ENCODE results near the gene PREX1.

Gene PREX1

DNA sequence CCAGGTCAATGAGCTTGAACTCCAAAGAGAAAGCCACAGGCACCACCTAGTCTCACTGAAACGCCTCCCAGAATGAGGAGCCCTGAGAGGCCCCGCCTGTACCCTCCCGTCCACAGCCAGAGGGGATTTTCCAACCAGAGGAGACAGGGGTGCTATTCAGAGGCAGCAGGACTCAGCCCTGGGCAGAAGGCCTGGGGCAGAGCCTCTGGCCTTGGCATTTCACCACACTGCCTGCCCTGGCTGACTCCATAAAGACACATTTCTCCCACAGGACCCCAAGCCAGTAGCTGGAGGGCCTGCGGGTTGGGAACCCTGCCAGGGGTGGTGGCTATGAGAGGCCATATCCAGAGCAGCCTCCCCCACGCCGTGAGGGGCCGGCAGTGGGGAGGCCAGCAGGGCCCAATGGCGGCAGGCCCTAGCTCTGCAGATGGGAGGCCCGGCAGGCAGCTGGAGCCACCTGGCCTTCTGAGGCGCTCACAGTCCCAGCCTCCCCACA, 159.3 kb downstream of the PREX1 start:
- in situ Hi-C loops (cut with MboI; ENCODE audit: low sequenced_read_pairs), result loop anchor here (25.0 kb wide), 1 partner anchor 244 kb away; the partner anchor contains the start of gene ARFGEF2

DNA sequence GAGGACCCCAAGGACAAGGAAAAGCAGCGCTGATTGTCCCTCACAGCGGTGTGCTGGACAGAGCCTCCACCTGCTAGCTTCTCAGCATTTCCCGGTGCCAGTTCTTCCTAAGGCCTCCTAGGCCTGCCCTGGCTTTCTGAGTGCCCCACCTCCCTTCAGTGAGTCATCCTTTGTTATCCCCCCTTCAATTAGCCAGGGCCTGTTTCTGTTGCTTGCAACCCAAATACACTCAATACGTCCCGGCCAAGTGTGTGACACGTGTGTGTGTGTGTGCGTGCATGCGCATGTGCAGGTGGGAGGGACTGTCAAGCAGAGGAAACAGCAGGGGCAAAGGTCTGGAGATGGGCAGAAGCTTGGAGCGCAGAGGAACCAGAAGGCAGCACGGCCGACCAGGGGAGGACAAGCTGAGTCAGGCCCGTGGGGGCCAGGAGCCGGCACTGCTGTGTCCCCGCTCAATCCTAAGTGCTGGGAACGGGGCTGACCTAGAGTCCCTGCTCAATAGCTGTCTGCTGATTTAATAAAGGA, 159.8 kb downstream of the PREX1 start:
- in situ Hi-C loops (cut with MboI; ENCODE audit: low sequenced_read_pairs), result loop anchor here (25.0 kb wide), 1 partner anchor 244 kb away; the partner anchor contains the start of gene ARFGEF2

DNA sequence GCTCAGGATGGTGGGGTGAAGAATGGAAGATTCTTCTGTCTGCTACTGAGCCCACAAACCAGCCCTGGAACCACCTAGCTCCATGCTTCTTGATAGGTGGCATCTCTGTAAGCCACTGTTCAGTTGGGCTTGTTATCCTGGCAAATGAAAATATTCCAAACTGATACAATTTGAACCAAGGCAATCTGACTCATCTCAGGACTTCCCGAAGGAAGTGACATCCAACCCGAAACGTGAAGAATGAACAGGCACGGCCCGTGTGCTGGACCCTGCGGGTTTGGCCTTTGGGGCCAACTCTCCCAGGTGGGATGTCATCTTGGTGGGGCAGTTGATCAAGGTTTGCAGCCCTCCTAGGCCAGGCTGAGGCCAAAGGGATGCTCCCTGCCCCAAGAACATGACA, 160.3 kb downstream of the PREX1 start:
- in situ Hi-C loops (cut with MboI; ENCODE audit: low sequenced_read_pairs), result loop anchor here (25.0 kb wide), 1 partner anchor 245 kb away; the partner anchor contains the start of gene ARFGEF2

DNA sequence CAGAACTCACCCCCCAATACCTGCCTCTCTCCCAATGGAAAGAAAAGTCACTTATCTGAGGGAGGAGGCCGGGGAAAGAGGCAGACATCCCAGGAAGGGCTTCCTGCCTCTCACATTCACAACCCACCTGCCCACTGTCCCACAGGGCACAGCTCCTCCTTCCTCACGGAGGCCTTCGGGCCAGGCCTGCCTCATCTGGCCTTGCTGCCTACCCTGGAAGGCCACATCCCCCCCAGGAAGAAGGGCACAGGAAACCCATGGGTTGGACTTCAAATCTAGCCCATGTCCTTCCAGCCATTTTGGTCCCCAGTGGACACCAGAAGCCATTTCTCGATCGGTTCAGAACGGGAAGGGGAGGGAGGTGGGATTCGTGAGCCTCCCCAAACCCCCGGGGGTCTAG, 162.0 kb downstream of the PREX1 start:
- in situ Hi-C loops (cut with MboI; ENCODE audit: low sequenced_read_pairs), result loop anchor here (25.0 kb wide), 1 partner anchor 247 kb away; the partner anchor contains the start of gene ARFGEF2

DNA sequence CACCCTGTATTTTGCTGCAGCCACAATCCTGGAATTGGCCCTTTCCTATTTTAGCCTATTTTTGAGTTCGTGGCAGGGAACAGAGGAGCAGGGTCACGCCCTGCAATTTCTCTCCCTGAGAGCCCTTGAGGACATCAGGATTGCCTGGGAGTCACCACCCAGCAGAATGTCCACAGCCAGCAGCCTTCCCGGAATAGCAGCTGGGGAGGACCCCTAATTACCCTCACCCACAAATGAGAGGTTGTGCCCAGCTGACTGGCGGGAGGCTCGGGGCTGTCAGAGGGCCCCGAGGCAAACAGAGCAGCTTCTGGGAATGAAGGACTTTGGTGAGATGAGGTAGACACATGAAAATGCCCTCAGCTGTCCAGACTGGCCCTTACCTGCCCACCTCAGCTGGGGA, 165.1 kb downstream of the PREX1 start:
- in situ Hi-C loops (cut with MboI; ENCODE audit: low sequenced_read_pairs), result loop anchor here (25.0 kb wide), 1 partner anchor 250 kb away; the partner anchor contains the start of gene ARFGEF2

DNA sequence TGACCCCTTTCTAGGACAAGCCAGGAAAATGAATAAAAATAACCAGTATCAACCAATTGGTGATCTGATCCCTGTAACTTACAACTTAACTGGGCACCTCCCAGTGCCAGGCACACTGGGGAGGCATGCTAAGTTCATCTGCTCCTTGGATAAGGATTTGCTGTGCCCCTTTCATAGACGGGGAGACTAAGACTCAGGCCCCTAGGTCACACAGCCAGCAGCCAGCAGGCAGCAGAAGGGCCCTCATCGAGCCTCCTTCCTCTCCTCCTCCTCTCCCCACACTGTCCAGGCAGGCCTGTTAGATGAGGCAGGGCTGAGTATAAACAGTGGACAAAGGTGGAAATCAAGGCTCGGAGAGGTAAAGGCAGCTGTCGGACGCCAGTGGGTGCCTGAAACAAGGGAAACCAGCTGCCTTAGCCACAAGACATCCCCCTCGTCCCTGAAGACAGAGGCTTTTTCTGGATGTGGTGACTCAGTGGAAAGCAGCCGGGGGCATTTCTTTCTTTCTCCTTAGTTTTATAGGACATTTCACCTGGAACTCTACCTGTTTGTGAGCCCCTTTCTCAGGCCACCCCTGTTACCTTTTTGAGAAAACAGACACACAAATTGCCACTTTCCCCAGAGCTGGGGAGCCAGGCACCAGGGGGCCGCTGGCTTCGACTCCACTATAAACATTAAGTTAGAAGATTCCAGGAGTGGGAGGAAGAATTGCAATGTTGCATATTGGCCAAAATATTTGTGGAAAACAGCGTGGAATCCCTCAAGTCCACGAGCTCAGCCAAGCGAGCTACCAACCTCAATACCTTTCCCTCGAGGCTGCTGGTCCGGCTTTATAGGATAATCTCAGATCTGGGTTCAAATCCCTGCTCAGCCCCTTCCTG, 166.0 kb downstream of the PREX1 start:
- in situ Hi-C loops (cut with MboI; ENCODE audit: low sequenced_read_pairs), result loop anchor here (25.0 kb wide), 1 partner anchor 250 kb away; the partner anchor contains the start of gene ARFGEF2

DNA sequence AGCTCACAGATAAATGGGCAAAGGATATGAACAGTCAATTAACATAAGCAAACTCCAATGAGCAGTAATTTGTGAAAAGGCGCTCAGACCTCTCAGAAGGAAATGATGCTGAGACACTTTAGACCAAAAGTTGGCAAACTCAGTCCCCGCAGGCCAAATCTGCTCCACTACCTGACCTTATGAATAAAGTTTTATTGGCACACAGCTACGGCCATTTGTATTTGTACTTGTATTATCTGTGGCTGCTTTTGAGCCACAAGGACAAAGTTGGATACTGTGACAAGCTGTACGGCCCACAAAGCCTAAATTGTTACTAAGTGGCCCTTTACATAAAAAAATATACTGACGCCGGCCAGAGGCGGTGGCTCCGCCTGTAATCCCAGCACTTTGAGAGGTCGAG, 167.0 kb downstream of the PREX1 start:
- in situ Hi-C loops (cut with MboI; ENCODE audit: low sequenced_read_pairs), result loop anchor here (25.0 kb wide), 1 partner anchor 252 kb away; the partner anchor contains the start of gene ARFGEF2

DNA sequence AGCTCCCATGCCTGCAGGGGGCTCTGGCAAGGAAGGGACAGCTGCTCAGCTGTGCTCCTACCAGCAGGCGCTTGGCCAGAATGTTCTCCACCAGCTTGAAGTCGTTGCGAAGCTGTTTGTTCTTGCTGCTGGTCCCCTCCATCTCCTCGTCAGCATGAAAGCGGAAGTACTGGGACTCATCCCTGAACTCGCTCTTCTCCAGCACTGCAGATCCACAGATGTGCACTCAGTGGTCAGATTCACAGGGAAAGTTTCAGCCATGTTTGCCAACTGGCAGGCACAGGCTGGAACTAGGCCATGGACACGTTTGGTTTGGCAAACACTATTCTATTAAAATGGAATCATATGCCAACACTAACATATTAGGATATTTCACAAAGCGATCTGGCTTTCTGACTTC, 167.9 kb downstream of the PREX1 start:
- in situ Hi-C loops (cut with MboI; ENCODE audit: low sequenced_read_pairs), result loop anchor here (25.0 kb wide), 1 partner anchor 252 kb away; the partner anchor contains the start of gene ARFGEF2

DNA sequence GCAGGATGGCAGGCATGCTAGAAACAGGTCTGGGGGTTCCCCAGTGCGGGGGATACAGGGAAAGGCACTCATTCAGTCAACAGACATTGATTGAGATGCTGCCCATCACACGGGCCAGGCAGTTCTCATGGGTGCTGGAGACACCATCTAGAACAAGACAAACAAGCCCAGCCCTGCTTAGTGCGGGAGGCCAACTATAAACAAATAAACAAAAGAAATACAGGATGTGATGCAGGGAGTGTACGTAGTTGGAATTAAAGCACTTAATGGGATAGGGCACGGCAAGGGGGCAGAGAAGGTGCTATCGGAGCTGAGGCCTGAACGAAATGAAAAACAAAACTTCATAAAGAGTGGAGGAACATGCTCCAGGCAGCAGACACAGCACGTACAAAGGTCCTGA, 169.3 kb downstream of the PREX1 start:
- in situ Hi-C loops (cut with MboI; ENCODE audit: low sequenced_read_pairs), result loop anchor here (25.0 kb wide), 1 partner anchor 254 kb away; the partner anchor contains the start of gene ARFGEF2

DNA sequence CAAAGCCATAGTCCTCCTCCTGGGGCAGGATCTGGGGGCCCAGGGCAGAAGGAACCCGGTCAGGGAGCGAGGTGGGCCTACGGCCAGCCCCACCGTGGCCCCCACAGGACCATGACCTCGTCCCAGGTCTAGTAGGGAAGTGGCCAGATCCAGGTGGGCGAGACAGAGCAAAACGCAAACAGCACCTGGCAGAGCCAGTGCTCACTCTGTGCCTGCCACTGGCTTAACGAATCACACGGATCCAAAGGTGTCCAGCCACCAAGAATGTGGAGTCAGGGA, 169.7 kb downstream of the PREX1 start:
- in situ Hi-C loops (cut with MboI; ENCODE audit: low sequenced_read_pairs), result loop anchor here (25.0 kb wide), 1 partner anchor 254 kb away; the partner anchor contains the start of gene ARFGEF2

DNA sequence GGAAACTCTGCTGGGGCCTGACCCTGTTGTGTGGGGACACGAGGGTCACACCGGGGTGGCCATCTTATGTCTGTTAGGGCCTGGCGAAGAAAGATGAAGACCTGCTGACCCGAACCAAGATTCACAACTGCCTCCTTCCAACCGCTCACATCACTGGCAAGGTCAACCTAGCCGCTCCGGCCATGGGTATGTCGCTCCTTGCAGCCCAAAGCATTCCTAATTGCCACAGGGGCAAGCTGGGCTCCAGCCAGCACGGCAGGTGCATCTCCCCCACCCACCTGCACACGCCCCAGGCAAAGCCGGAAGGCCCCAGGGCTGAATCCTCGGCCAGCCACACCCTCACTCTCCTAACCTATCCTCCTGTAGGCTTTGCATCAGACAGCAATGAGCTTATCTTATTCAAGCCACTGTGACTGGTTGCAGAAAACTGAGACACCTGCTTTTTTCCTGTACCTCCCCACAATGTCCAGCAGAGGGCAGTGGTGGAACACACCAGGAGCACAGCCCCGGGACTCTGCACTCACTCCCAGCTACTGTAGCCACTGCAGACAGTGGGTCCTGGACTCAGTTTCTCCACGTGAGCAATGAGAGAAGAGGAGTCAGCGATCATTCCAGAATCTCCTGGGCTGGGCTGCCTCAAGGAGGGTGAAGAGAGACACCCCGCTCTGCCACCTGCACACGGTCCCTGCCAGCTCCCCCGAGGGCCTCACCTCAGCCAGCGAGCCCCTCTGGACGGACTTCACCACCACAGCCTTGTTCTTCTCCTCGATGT, 170.2 kb downstream of the PREX1 start:
- in situ Hi-C loops (cut with MboI; ENCODE audit: low sequenced_read_pairs), result loop anchor here (25.0 kb wide), 1 partner anchor 255 kb away; the partner anchor contains the start of gene ARFGEF2

DNA sequence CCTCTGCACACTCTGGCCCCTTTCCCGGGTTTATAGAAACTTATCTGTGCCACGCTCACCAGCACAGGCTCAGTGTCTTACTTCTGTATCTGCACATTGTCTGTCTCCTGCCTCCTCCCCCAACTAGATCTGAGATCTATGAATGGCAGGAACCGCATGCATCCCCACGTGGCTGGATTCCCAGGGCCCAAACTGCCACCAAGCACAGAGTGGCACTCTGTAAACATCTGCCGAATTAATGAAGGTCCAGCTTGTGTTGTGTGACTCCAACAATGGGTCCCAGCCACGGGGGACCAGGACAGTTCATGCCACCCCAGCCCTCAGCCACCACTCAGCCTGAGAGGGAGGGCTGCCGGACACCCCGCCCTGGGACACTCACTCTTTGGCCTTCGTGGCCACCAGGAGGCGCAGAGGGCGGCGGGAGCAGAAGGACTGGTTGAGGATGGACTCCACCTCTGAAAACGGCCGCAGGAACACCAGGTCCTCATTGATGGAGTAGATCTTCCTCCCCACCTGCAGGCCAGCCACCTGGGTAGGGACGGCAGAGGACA, 171.1 kb downstream of the PREX1 start:
- in situ Hi-C loops (cut with MboI; ENCODE audit: low sequenced_read_pairs), result loop anchor here (25.0 kb wide), 1 partner anchor 256 kb away; the partner anchor contains the start of gene ARFGEF2

DNA sequence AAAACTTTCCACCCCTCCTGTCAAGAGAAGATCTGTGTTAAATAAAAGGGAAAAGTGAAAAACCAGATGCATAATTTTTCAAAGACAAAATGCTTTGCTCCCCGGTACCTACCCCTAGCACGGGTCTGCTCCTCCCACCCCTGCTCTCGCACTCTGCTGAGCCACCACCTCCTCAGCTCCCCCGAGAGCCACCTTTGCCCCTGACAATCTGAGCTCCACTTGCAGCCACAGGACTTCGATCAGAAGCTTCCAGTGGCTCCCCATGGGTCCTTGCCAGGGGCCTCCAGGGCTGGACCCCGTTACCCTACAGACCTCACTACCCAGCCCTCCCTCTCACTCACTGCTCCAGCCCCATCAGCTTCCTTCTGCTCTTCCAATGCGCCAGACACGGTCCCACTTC, 171.7 kb downstream of the PREX1 start:
- in situ Hi-C loops (cut with MboI; ENCODE audit: low sequenced_read_pairs), result loop anchor here (25.0 kb wide), 1 partner anchor 256 kb away; the partner anchor contains the start of gene ARFGEF2

DNA sequence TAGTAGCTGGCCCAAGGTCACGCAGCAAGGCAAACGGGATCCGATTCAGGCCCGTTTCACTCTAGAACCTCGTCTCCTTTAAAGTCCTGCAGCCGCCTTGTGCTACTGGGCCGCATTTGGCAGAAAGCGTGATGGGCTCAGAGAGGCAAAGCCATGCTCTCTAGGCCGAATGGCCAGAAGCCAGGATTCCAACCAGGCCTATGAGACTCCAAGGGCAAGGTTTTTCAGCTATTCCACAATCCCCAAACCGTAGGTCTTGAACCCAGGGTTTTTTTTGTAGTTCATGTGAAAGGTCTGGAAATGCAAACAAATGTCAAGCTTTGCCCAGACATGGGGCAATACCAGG, 174.1 kb downstream of the PREX1 start:
- in situ Hi-C loops (cut with MboI; ENCODE audit: low sequenced_read_pairs), result loop anchor here (25.0 kb wide), 1 partner anchor 259 kb away; the partner anchor contains the start of gene ARFGEF2

DNA sequence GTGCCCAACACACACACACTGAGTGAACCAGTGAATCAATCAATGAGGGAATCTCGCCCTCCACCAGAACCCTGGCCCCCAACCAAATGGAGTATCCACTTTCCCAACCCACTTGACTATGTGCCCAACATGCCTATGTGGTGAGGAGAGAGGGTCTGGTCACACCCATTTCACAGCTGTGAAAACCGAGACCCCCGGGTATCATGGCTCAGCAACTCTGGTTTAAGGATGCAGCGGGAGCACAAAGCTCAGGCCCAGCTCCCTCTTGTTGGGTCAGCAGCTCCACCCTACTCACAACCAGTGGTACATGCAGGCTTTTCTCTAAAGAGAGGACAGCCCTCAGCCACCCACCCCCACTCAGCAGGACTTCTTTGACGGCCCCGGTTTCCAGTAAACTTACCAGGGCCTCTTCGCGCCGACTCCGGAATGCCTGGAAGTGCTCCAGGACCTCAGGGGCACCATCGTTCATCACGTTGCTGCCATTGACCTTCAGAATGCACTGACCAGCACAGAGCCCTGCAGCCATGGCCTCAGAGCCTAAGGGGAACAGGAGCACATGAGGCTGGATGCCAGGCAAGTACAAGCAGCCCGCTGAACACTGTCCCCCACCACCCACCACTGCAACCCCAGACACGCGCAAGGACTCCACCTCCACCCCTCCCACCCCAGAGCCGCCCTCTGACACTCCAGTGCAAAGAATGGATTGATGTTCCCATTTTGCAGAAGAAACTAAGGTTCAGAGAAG, 174.7 kb downstream of the PREX1 start:
- in situ Hi-C loops (cut with MboI; ENCODE audit: low sequenced_read_pairs), result loop anchor here (25.0 kb wide), 1 partner anchor 259 kb away; the partner anchor contains the start of gene ARFGEF2

DNA sequence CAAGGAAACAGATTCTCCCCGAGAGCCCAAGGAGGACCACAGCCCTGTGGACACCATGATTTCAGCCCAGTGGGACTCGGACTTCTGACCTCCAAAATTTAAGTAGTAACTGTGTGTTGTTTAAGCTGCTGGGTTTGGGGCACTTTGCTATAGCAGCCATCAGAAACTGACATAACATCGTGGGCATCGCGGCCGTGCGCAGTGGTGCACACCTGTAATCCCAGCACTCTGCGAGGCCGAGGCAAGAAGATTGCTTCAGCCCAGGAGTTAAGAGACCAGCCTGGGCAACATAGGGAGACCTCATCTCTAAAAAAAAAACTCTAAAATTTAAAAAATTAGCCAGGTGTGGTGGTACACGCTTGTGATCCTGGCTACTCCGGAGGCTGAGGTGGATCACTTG, 175.8 kb downstream of the PREX1 start:
- in situ Hi-C loops (cut with MboI; ENCODE audit: low sequenced_read_pairs), result loop anchor here (25.0 kb wide), 1 partner anchor 260 kb away; the partner anchor contains the start of gene ARFGEF2

DNA sequence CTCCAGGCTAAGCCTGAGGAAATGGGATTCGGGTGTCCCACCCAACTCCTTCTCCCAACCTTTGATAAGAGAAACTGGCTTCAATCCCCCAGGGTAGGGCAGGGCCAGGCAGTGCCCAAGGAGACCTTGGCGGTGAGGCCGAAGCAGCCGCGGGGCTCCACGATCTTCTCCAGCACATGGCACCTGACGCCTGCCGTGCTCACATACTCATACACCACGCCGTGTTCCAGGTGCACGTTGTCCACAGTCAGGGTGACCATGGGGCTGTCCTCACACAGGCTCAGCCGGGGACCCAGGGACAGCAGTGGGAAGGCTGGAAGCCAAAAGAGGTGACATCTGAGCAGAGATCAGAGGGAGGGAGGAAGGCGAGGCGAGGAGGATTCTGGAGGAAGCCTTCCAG, 176.5 kb downstream of the PREX1 start:
- in situ Hi-C loops (cut with MboI; ENCODE audit: low sequenced_read_pairs), result loop anchor here (25.0 kb wide), 1 partner anchor 261 kb away; the partner anchor contains the start of gene ARFGEF2

DNA sequence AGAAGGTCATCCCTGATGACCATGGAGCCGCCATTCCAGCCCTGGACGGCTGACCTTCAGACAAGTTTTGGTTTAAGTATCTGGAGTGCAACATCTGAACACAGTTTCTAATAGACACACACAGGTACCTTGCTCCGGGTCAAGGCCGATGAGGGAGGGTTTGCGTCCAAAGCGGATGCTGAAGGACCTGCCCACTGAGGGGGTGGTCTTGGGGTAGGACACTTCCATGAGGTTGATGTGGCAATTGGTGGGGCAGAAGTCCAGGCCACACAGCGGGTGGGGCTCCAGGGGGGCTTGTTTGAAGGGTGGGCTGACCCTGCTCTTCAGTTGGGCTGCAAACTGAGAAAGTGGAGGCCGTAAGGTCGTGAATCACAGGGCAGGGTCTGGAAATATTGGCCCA, 177.9 kb downstream of the PREX1 start:
- in situ Hi-C loops (cut with MboI; ENCODE audit: low sequenced_read_pairs), result loop anchor here (25.0 kb wide), 1 partner anchor 262 kb away; the partner anchor contains the start of gene ARFGEF2

DNA sequence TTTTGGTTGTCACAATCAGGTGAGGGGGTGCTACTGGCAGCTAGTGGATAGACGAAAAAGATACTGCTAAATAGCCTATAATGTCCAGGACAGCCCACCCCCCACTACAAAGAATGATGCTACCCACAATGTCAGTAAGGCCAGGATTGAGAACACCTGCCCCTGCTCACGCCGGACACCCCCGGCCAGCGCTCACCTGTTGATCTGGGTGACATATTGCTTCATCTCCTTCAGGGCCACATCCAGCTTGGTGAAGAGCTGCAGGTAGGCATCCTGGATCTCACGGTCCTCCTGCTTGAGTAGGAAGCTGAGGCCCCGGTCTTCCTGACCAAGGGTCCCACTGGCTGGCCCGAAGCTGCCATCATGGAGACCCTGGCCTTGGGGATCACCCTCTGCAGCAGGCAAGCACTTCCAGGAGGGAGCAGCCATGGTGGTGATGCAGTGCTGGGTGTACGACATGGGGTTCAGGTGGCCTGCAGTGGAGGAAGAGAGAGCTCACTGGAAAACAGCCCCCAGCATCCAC, 178.6 kb downstream of the PREX1 start:
- in situ Hi-C loops (cut with MboI; ENCODE audit: low sequenced_read_pairs), result no loop called here
